HepG2 (cell line): Measurements from ENCODE around the gene DNPEP. TPM values are rescaled to one million over a fixed set of nuclear protein-coding genes. Genes with fewer than 3 reads are reported as not detected.

Source experiments
- MBNL3 ChIP-seq: fragments of 250-450 bp; sonication (Bioruptor Pico); conservative IDR thresholded peaks from 2 replicates; pipeline ENCODE4 v1.8.0; 2022; ENCODE audit warnings: mild to moderate bottlenecking, inconsistent platforms
- NCOA1 ChIP-seq: sonication (generic); formaldehyde crosslinking; IDR thresholded peaks from 2 replicates; pipeline ENCODE4 v1.9.0; 2021; ENCODE audit warnings: missing genetic modification reagents
- RELA ChIP-seq: sonication (generic); formaldehyde crosslinking; IDR thresholded peaks from 2 replicates; pipeline ENCODE4 v1.4.0; 2020; ENCODE audit warnings: missing genetic modification reagents
- SNRNP70 ChIP-seq: fragments of 200-400 bp; formaldehyde crosslinking; IDR thresholded peaks from 2 replicates; pipeline ENCODE4 v1.6.1; 2017; ENCODE audit warnings: mild to moderate bottlenecking, low read depth, low read length, moderate library complexity
- polyA plus RNA-seq, 8 experiments: library from polyadenylated mRNA; depleted of rRNA in 3 of 8; stranded (reverse) in 7 of 8; unstranded in 1 of 8; fragments of >200 nt; fragmentation: Illumina TruSeq in 4 of 8; extraction: Trizol in 4 of 8; gene quantifications; 2 replicates each; pipeline versions ENCODE4 v1.2.1 to v1.2.3, GENCODE V29; 2011 to 2016; ENCODE audit warnings: low read depth in 4 of 8, missing spikeins in 1 of 8, mixed read lengths in 1 of 8; ENCODE audit not compliant: insufficient read depth in 1 of 8
- total RNA-seq, 5 experiments: library from RNA; depleted of rRNA; stranded (reverse); fragments of >200 nt; fragmentation: Illumina TruSeq; extraction: Trizol; gene quantifications; 2 replicates each; pipeline ENCODE4 v1.2.3, GENCODE V29; 2016; ENCODE audit warnings: low read depth in 1 of 5
- TF ChIP-seq, protein P1 (sequence below): sonication (generic); formaldehyde crosslinking; IDR thresholded peaks from 2 replicates; pipeline ENCODE4 v1.4.0; 2020; ENCODE audit warnings: mild to moderate bottlenecking, missing genetic modification reagents
- TF ChIP-seq, protein P2 (sequence below): sonication (generic); formaldehyde crosslinking; IDR thresholded peaks from 2 replicates; pipeline ENCODE4 v1.8.0; 2022; ENCODE audit warnings: mild to moderate bottlenecking, missing genetic modification reagents, moderate library complexity
- TF ChIP-seq, protein P3 (sequence below), 2 experiments: fragments of 450-650 bp in 1 of 2; sonication (generic) in 1 of 2; formaldehyde crosslinking in 1 of 2; IDR thresholded peaks; 2 replicates each; pipeline versions ENCODE4 v1.6.1 to v1.8.0; 2016 to 2022; ENCODE audit warnings: antibody characterized with exemption in 1 of 2, mild to moderate bottlenecking in 1 of 2, missing genetic modification reagents in 1 of 2
- TF ChIP-seq, protein P4 (sequence below): sonication (generic); formaldehyde crosslinking; IDR thresholded peaks from 2 replicates; pipeline ENCODE4 v1.4.0; 2020; ENCODE audit warnings: low read depth, mild to moderate bottlenecking, missing genetic modification reagents
- TF ChIP-seq, protein P5 (sequence below): sonication (generic); formaldehyde crosslinking; IDR thresholded peaks from 2 replicates; pipeline ENCODE4 v1.4.0; 2020; ENCODE audit warnings: missing genetic modification reagents, borderline replicate concordance

DNPEP gene
- total and polyA plus RNA-seq, 2 of the 13 experiments (the other 11 are each of a cell fraction or from before 2014, with no cell fraction given) = 104 to 109 TPM

DNA sequence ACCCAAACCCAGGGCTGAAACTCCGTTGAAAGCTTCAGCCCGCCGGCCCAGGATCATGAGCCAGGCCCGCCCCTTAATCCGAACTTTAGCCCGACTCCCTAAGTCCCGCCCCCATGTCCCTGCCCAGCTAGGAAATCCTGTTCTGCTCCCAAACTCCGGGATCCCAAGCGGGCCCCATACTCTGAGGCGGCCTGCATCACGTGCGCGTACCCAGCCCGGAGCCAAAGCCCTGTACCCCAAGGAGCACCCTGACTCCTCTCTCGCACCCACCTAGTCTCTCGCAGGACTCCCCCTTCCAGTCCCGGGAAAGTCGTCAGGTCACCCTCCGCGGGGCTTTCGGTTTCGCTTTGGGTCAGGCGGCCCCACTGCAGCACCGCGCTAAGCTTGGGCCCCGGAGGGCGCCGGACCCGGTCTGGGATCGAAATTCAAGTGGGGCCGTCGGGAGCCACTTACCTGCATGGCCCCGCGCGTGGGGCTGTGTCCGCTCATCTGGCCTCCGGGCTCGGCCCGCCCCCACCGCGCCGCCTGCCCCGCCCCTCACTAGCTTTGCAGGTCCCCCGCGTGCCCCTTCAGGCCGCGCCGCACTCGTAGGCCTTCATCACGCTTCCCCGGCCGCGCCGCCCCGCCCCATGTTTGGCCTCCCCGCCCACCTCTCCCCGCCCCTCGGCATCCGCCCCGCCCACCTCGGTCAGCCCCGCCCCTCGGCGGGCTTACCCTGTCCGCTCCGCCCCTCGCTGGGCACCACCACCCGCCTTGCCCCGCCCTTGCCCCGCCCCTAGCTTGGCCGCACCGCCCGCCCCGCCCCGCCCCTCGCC lies at the start of gene DNPEP (continued):
- TF ChIP-seq, protein P1, sequence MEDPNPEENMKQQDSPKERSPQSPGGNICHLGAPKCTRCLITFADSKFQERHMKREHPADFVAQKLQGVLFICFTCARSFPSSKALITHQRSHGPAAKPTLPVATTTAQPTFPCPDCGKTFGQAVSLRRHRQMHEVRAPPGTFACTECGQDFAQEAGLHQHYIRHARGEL (CRISPR knock-in tag) = no peak
- TF ChIP-seq, protein P2, sequence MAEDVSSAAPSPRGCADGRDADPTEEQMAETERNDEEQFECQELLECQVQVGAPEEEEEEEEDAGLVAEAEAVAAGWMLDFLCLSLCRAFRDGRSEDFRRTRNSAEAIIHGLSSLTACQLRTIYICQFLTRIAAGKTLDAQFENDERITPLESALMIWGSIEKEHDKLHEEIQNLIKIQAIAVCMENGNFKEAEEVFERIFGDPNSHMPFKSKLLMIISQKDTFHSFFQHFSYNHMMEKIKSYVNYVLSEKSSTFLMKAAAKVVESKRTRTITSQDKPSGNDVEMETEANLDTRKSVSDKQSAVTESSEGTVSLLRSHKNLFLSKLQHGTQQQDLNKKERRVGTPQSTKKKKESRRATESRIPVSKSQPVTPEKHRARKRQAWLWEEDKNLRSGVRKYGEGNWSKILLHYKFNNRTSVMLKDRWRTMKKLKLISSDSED = no peak
- no peak for TF ChIP-seq NCOA1 (CRISPR knock-in tag)
- no peak for TF ChIP-seq SNRNP70
- no peak for TF ChIP-seq MBNL3 (CRISPR knock-in tag)
- TF ChIP-seq, protein P3, sequence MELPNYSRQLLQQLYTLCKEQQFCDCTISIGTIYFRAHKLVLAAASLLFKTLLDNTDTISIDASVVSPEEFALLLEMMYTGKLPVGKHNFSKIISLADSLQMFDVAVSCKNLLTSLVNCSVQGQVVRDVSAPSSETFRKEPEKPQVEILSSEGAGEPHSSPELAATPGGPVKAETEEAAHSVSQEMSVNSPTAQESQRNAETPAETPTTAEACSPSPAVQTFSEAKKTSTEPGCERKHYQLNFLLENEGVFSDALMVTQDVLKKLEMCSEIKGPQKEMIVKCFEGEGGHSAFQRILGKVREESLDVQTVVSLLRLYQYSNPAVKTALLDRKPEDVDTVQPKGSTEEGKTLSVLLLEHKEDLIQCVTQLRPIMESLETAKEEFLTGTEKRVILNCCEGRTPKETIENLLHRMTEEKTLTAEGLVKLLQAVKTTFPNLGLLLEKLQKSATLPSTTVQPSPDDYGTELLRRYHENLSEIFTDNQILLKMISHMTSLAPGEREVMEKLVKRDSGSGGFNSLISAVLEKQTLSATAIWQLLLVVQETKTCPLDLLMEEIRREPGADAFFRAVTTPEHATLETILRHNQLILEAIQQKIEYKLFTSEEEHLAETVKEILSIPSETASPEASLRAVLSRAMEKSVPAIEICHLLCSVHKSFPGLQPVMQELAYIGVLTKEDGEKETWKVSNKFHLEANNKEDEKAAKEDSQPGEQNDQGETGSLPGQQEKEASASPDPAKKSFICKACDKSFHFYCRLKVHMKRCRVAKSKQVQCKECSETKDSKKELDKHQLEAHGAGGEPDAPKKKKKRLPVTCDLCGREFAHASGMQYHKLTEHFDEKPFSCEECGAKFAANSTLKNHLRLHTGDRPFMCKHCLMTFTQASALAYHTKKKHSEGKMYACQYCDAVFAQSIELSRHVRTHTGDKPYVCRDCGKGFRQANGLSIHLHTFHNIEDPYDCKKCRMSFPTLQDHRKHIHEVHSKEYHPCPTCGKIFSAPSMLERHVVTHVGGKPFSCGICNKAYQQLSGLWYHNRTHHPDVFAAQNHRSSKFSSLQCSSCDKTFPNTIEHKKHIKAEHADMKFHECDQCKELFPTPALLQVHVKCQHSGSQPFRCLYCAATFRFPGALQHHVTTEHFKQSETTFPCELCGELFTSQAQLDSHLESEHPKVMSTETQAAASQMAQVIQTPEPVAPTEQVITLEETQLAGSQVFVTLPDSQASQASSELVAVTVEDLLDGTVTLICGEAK (IDR thresholded peaks at IDR 0.05) = no peak
- TF ChIP-seq, protein P3 (CRISPR knock-in tag; IDR thresholded peaks at IDR 0.05) = peak; percentile 60; the same call in 1 of the 2 replicates
- no peak for TF ChIP-seq RELA (CRISPR knock-in tag)
- TF ChIP-seq, protein P4, sequence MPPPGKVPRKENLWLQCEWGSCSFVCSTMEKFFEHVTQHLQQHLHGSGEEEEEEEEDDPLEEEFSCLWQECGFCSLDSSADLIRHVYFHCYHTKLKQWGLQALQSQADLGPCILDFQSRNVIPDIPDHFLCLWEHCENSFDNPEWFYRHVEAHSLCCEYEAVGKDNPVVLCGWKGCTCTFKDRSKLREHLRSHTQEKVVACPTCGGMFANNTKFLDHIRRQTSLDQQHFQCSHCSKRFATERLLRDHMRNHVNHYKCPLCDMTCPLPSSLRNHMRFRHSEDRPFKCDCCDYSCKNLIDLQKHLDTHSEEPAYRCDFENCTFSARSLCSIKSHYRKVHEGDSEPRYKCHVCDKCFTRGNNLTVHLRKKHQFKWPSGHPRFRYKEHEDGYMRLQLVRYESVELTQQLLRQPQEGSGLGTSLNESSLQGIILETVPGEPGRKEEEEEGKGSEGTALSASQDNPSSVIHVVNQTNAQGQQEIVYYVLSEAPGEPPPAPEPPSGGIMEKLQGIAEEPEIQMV (CRISPR knock-in tag) = no peak; the same call in 1 of the 2 replicates
- TF ChIP-seq, protein P5, sequence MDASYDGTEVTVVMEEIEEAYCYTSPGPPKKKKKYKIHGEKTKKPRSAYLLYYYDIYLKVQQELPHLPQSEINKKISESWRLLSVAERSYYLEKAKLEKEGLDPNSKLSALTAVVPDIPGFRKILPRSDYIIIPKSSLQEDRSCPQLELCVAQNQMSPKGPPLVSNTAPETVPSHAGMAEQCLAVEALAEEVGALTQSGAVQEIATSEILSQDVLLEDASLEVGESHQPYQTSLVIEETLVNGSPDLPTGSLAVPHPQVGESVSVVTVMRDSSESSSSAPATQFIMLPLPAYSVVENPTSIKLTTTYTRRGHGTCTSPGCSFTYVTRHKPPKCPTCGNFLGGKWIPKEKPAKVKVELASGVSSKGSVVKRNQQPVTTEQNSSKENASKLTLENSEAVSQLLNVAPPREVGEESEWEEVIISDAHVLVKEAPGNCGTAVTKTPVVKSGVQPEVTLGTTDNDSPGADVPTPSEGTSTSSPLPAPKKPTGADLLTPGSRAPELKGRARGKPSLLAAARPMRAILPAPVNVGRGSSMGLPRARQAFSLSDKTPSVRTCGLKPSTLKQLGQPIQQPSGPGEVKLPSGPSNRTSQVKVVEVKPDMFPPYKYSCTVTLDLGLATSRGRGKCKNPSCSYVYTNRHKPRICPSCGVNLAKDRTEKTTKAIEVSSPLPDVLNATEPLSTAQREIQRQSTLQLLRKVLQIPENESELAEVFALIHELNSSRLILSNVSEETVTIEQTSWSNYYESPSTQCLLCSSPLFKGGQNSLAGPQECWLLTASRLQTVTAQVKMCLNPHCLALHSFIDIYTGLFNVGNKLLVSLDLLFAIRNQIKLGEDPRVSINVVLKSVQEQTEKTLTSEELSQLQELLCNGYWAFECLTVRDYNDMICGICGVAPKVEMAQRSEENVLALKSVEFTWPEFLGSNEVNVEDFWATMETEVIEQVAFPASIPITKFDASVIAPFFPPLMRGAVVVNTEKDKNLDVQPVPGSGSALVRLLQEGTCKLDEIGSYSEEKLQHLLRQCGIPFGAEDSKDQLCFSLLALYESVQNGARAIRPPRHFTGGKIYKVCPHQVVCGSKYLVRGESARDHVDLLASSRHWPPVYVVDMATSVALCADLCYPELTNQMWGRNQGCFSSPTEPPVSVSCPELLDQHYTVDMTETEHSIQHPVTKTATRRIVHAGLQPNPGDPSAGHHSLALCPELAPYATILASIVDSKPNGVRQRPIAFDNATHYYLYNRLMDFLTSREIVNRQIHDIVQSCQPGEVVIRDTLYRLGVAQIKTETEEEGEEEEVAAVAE = no peak; the same call in 1 of the 2 replicates
